K562 (cell line): ENCODE data around the gene MOB1B. TPM values are rescaled to one million over a fixed set of nuclear protein-coding genes. Genes with fewer than 3 reads are reported as not detected.
A peak's percentile ranks its signal among the peaks of the same experiment; 100 is the strongest.

Source experiments
- ARID3A ChIP-seq: IDR thresholded peaks from 2 replicates; pipeline ENCODE4 v1.6.1; 2012; ENCODE audit warnings: low read depth, low read length, improper control_type of control experiment, borderline replicate concordance
- CBFA2T2 ChIP-seq: fragments of 450-650 bp; conservative IDR thresholded peaks from 2 replicates; pipeline ENCODE4 v1.6.1; 2017; ENCODE audit warnings: mild to moderate bottlenecking
- CHCHD3 ChIP-seq: fragments of 250-450 bp; sonication (Bioruptor Pico); IDR thresholded peaks from 2 replicates; pipeline ENCODE4 v2.1.2; 2022; ENCODE audit warnings: mild to moderate bottlenecking
- CSDE1 ChIP-seq, 2 experiments: fragments of 450-650 bp; IDR thresholded peaks; 2 replicates each; pipeline ENCODE4 v1.6.1; 2016; ENCODE audit warnings: mild to moderate bottlenecking in 1 of 2
- DDX20 ChIP-seq: fragments of 450-650 bp; IDR thresholded peaks from 2 replicates; pipeline ENCODE4 v1.6.1; 2016; ENCODE audit warnings: missing genetic modification characterization, low read depth, mild to moderate bottlenecking, missing compliant biosample characterization, moderate library complexity
- EWSR1 ChIP-seq: fragments of 450-650 bp; IDR thresholded peaks from 2 replicates; pipeline ENCODE4 v1.6.1; 2018; ENCODE audit warnings: borderline replicate concordance, mild to moderate bottlenecking, low read depth, moderate library complexity; ENCODE audit not compliant: partially characterized antibody
- EZH2 ChIP-seq: IDR thresholded peaks from 2 replicates; pipeline ENCODE4 v1.6.1; 2012; ENCODE audit warnings: low read depth, mild to moderate bottlenecking, inconsistent platforms, low read length, borderline replicate concordance
- FOXK2 ChIP-seq, 2 experiments: fragments of 450-650 bp; IDR thresholded peaks in 1 of 2; conservative IDR thresholded peaks in 1 of 2; 2 replicates each; pipeline ENCODE4 v1.6.1; 2016; ENCODE audit warnings: low read depth in 2 of 2, mild to moderate bottlenecking in 1 of 2
- HCFC1 ChIP-seq: IDR thresholded peaks from 2 replicates; pipeline ENCODE4 v1.6.1; 2012; ENCODE audit warnings: low read depth, low read length, improper control_type of control experiment
- HMG20A ChIP-seq: fragments of 450-650 bp; formaldehyde crosslinking; conservative IDR thresholded peaks from 2 replicates; pipeline ENCODE4 v1.4.0; 2020; ENCODE audit warnings: mild to moderate bottlenecking, mixed read lengths
- MEF2D ChIP-seq: conservative IDR thresholded peaks from 2 replicates; pipeline ENCODE4 v1.6.1; 2016; ENCODE audit warnings: low read depth, missing genetic modification characterization, missing compliant biosample characterization
- MEIS2 ChIP-seq: fragments of 450-650 bp; IDR thresholded peaks from 2 replicates; pipeline ENCODE4 v1.6.1; 2014; ENCODE audit warnings: mild to moderate bottlenecking; ENCODE audit not compliant: partially characterized antibody
- MYBL2 ChIP-seq, 2 experiments: fragments of 450-650 bp in 1 of 2; sonication (generic) in 1 of 2; formaldehyde crosslinking in 1 of 2; IDR thresholded peaks; 2 replicates each; pipeline versions ENCODE4 v1.6.1 to v1.8.1; 2017 to 2022; ENCODE audit warnings: borderline replicate concordance in 1 of 2, inconsistent platforms in 1 of 2, low read depth in 1 of 2, mild to moderate bottlenecking in 1 of 2, missing genetic modification reagents in 1 of 2, moderate library complexity in 1 of 2
- NFE2 ChIP-seq: IDR thresholded peaks from 2 replicates; pipeline ENCODE4 v1.6.1; 2014; ENCODE audit warnings: antibody characterized with exemption, low read depth
- PATZ1 ChIP-seq: fragments of 250-450 bp; sonication (Bioruptor Pico); IDR thresholded peaks from 2 replicates; pipeline ENCODE4 v1.5.0; 2020; ENCODE audit warnings: mild to moderate bottlenecking, borderline replicate concordance
- PML ChIP-seq: IDR thresholded peaks from 2 replicates; pipeline ENCODE4 v1.6.1; 2012; ENCODE audit warnings: low read length, inconsistent platforms
- RB1 ChIP-seq: fragments of 450-650 bp; IDR thresholded peaks from 2 replicates; pipeline ENCODE4 v1.6.1; 2017; ENCODE audit warnings: low read depth, mild to moderate bottlenecking
- SMC3 ChIP-seq: conservative IDR thresholded peaks from 2 replicates; pipeline ENCODE4 v1.6.1; 2011; ENCODE audit warnings: low read depth, low read length, improper control_type of control experiment; ENCODE audit not compliant: insufficient read depth
- YBX1 ChIP-seq: fragments of 450-650 bp; IDR thresholded peaks from 2 replicates; pipeline ENCODE4 v1.7.1; 2016; ENCODE audit warnings: mild to moderate bottlenecking
- ZNF197 ChIP-seq: fragments of 200-800 bp; sonication (Bioruptor generic); IDR thresholded peaks from 2 replicates; pipeline ENCODE4 v1.6.1; 2016; ENCODE audit warnings: low read depth, missing genetic modification characterization, missing compliant biosample characterization
- polyA plus RNA-seq, 8 experiments: library from polyadenylated mRNA; depleted of rRNA in 4 of 8; stranded (reverse) in 5 of 8; unstranded in 3 of 8; fragments of >200 nt; fragmentation: Nextera tagmentation in 2 of 8; fragmentation: Illumina TruSeq in 1 of 8; extraction: Ambion mirVana in 2 of 8; extraction: Trizol in 1 of 8; gene quantifications; 2 replicates each; pipeline versions ENCODE4 v1.2.1 to v1.2.3, GENCODE V29; 2011 to 2014; ENCODE audit warnings: inconsistent platforms in 1 of 8, missing spikeins in 1 of 8
- total RNA-seq, 7 experiments: library from RNA; depleted of rRNA in 6 of 7; stranded (reverse); fragments of >200 nt in 6 of 7; fragmentation: Illumina TruSeq in 2 of 7; extraction: Trizol in 2 of 7; gene quantifications; 2 replicates each; pipeline versions ENCODE4 v1.2.1 to v1.2.3, GENCODE V29; 2011 to 2021; ENCODE audit warnings: low replicate concordance in 1 of 7
- TF ChIP-seq, protein P1 (sequence below): fragments of 450-650 bp; IDR thresholded peaks from 2 replicates; pipeline ENCODE4 v1.6.1; 2016; ENCODE audit warnings: missing biosample characterization, missing genetic modification characterization
- TF ChIP-seq, protein P2 (sequence below): fragments of 450-650 bp; IDR thresholded peaks from 2 replicates; pipeline ENCODE4 v1.6.1; 2016; ENCODE audit warnings: low read depth, mild to moderate bottlenecking, moderate library complexity

MOB1B gene
- total and polyA plus RNA-seq, 9 of the 15 experiments (the other 6 are each of a cell fraction or from before 2014, with no cell fraction given) = 8.4 to 37.8 (median 19.0) TPM

- TF ChIP-seq DDX20 (no peak), HMG20A (CRISPR knock-in tag) (no peak), ZNF197 (peak; percentile 95), ARID3A (peak; percentile 85), PML (peak; percentile 100), PATZ1 (CRISPR knock-in tag) (no peak), YBX1 (peak; percentile 60; the same call in 1 of the 2 replicates), RB1 (peak; percentile 71), MEF2D (tag) (peak; percentile 88; the same call in 1 of the 2 replicates), CSDE1 (IDR thresholded peaks at IDR 0.05) (peak in 1 of 2 experiments; percentile 29; a peak in 1 of 4 replicates), MYBL2 (IDR thresholded peaks at IDR 0.05; ENCODE audit: low read depth) (peak; percentile 34; the same call in 1 of the 2 replicates), MYBL2 (CRISPR knock-in tag; IDR thresholded peaks at IDR 0.05; ENCODE audit: borderline replicate concordance) (no peak), EZH2 (peak; percentile 94; the same call in 1 of the 2 replicates), EWSR1 (no peak), HCFC1 (0 out of 2 replicates have a peak, but pooled peaks have one; percentile 12), NFE2 (peak; percentile 83), CBFA2T2 (peak; percentile 100), SMC3 (no peak), CHCHD3 (CRISPR knock-in tag) (0 out of 2 replicates have a peak, but pooled peaks have one; percentile 61), MEIS2 (peak; percentile 98), FOXK2 (conservative IDR thresholded peaks at IDR 0.05 in 1 of 2, IDR thresholded peaks at IDR 0.05 in 1 of 2; ENCODE audit: low read depth in 2 of 2) (peak; percentile 88 to 93)
- TF ChIP-seq, protein P1, sequence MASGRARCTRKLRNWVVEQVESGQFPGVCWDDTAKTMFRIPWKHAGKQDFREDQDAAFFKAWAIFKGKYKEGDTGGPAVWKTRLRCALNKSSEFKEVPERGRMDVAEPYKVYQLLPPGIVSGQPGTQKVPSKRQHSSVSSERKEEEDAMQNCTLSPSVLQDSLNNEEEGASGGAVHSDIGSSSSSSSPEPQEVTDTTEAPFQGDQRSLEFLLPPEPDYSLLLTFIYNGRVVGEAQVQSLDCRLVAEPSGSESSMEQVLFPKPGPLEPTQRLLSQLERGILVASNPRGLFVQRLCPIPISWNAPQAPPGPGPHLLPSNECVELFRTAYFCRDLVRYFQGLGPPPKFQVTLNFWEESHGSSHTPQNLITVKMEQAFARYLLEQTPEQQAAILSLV (tag) = 0 out of 2 replicates have a peak, but pooled peaks have one; percentile 65
- TF ChIP-seq, protein P2, sequence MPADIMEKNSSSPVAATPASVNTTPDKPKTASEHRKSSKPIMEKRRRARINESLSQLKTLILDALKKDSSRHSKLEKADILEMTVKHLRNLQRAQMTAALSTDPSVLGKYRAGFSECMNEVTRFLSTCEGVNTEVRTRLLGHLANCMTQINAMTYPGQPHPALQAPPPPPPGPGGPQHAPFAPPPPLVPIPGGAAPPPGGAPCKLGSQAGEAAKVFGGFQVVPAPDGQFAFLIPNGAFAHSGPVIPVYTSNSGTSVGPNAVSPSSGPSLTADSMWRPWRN = peak; percentile 90
Observed at GRCh38 chr4:70903291-70903603, 1.1 kb downstream of the MOB1B start (continued).
